Measurements from ENCODE around the gene CHGA. TPM values are rescaled to one million over a fixed set of nuclear protein-coding genes. Genes with fewer than 3 reads are reported as not detected.
A peak's percentile ranks its signal among the peaks of the same experiment; 100 is the strongest.

CHGA gene
- total RNA-seq, 4 donors from 2014 or later: 0.55 TPM; not detected in 3

DNA sequence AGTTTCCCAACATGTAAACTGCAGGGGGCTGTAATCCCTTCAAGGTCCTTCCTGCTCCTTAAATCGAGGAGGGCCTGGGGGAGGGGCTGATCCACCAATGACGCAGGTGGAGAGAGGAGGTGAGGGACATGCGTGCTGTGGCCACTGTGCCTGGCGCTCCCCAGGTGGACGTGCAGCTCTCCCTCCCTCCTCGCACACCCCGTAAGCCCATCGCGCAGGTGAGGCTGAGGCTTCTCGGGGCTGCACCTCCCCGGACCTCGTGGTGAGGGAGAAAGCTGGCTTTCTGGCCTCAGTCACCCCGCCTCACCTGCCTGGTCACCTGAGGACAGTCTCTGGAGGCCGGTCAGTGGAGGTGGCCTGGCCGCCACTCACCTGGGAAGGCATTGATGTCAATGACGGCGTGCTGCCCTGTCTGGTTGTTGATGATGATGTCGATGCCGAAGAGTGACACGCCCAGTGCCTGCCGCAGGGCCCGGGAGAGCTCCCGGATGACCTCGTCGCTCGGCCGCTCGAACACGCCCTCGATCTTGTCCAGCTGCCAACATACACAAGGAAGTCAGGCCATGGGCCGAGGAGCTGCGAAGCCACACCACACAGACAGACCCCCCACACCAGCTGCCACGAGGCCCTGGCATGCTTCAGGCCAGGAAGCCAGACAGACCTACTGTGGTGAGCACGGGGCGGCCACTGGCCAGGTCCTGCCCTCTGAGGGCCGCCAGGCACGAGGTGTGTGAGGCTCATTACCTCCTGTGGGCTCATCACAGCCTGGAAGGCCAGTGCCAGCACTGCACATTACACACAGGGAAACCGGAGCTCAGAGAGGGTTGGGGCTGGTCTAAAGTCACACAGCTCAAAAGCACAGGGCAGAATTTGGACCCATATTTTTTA, 23.3 kb downstream of the CHGA start:
- WGBS: 84% methylated on average over 5 of the region's 38 CpGs
- peaks cover 39% of the 10 kb centered on the region for H3K36me3 ChIP-seq
- H3K27ac ChIP-seq: no peak overlapping the region
- H3K9me3 ChIP-seq: no peaks in the 10 kb centered on the region
- no peak overlapping the region for H3K4me3 ChIP-seq
- TF ChIP-seq POLR2AphosphoS5 (IDR thresholded peaks at IDR 0.05): no peak
- no peak for TF ChIP-seq POLR2A (IDR thresholded peaks at IDR 0.05)
- TF ChIP-seq, protein P1, sequence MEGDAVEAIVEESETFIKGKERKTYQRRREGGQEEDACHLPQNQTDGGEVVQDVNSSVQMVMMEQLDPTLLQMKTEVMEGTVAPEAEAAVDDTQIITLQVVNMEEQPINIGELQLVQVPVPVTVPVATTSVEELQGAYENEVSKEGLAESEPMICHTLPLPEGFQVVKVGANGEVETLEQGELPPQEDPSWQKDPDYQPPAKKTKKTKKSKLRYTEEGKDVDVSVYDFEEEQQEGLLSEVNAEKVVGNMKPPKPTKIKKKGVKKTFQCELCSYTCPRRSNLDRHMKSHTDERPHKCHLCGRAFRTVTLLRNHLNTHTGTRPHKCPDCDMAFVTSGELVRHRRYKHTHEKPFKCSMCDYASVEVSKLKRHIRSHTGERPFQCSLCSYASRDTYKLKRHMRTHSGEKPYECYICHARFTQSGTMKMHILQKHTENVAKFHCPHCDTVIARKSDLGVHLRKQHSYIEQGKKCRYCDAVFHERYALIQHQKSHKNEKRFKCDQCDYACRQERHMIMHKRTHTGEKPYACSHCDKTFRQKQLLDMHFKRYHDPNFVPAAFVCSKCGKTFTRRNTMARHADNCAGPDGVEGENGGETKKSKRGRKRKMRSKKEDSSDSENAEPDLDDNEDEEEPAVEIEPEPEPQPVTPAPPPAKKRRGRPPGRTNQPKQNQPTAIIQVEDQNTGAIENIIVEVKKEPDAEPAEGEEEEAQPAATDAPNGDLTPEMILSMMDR (IDR thresholded peaks at IDR 0.05): no peak
- TF ChIP-seq EP300 (IDR thresholded peaks at IDR 0.05): no peak
- DNase-seq (ENCODE audit: low spot score in 2 of 2): peak in 1 of 2 donors; percentile 75
- peaks cover 4% of the 10 kb centered on the region for H3K4me1 ChIP-seq
- H3K27me3 ChIP-seq: no peaks in the 10 kb centered on the region

DNA sequence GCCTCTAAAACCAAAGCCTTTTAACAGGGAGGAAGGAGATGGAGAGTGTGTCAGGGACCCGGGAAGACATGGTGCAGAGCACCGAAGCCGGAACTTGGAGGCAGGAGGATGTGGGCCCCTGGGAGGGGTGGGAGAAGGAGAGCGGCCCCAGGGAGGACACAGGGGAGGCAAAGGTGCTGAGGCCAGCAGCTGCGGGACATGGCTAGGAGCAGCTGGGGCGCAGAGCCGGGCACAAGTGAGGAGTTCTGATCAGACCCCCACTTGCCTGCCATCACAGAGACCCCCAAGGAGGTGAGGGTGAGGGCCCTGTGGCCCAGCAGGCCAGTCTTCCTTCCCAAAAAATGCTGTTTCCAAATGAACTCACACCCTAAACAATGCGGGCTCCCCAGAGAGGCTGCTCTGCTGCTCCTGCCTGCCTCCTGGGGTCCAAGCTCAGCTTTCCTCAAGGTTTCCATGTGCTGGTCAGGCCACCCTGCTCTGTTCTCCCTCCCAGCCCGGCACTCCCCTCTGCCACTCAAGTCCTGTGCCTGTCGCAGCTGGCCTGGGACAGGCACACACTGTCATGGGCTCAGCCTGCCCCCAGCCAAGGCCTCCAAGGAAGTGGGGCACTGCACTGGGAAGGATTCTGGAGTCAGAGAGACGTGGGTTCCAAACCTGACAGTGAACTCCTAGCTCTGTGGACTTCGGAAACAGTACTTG, 24.0 kb downstream of the CHGA start:
- no peak for DNase-seq (ENCODE audit: low spot score in 2 of 2)
- WGBS: 89% methylated on average over 12 of the region's 12 CpGs
- Histone ChIP-seq H3K4me3 (no peak overlapping the region), H3K4me1 (peaks cover 8% of the 10 kb centered on the region), H3K27ac (no peak overlapping the region), H3K9me3 (no peaks in the 10 kb centered on the region), H3K36me3 (peaks cover 31% of the 10 kb centered on the region), H3K27me3 (no peaks in the 10 kb centered on the region)
- TF ChIP-seq, protein P1 (IDR thresholded peaks at IDR 0.05): no peak
- TF ChIP-seq EP300 (IDR thresholded peaks at IDR 0.05): no peak
- no peak for TF ChIP-seq POLR2A (IDR thresholded peaks at IDR 0.05)
- no peak for TF ChIP-seq POLR2AphosphoS5 (IDR thresholded peaks at IDR 0.05)

DNA sequence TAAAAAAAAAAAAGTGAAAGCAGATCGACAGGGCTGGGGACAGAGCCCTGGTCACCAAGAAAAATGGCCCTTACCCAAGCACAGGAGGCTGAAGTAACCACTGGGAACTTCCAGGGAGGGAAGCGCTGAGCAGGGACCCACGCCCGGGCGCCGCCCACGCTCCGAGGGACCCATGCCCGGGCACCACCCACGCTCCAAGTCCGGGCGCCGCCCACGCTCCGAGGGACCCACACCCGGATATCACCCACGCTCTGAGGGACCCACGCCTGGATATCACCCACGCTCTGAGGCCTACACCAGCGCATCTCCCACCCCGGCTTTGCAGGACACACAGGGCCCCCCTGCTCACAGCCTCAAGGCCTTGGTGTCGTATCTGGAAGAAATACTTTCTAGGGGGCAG, 25.7 kb downstream of the CHGA start:
- 68% methylated on average over 20 of the region's 22 CpGs for WGBS
- TF ChIP-seq EP300 (IDR thresholded peaks at IDR 0.05): no peak
- TF ChIP-seq, protein P1 (IDR thresholded peaks at IDR 0.05): no peak
- TF ChIP-seq POLR2A (IDR thresholded peaks at IDR 0.05): no peak
- TF ChIP-seq POLR2AphosphoS5 (IDR thresholded peaks at IDR 0.05): no peak
- Histone ChIP-seq H3K9me3 (no peaks in the 10 kb centered on the region), H3K27ac (no peak overlapping the region), H3K36me3 (peaks cover 25% of the 10 kb centered on the region), H3K4me3 (no peak overlapping the region), H3K4me1 (peaks cover 9% of the 10 kb centered on the region), H3K27me3 (no peaks in the 10 kb centered on the region)
- DNase-seq (ENCODE audit: low spot score in 2 of 2): no peak

DNA sequence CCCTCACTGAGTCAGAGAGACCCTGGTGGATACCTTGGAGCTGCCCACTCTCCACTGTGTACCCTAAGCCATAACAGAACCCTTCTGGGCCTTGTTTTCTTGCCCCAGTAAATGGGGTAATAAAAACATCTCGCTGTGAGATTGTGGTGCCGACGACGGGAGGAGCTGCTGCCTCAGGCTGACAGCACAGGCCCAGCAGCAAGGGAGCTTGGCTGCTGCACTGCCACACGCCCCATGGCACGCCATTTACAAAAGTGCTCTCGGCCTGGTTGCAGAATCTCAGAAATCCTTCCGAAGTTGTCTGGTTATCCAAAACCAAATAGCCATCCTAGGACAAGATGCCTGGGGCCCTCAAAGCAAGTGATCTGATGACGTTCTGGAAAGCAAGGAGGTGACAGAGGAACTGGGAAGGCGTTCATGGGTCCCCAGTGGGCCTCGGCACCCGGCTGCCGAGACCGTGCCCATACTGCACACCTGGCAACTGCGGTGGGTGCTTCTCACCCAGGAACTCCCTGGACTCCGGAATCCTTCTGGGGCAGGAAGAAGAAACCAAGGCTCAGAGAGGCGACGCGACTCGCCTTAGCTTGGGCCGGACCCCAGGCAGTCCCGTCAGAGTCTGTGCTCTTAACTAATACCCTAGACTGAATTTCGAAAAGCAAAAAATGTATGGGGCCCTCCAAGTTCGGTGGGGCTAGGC, 26.7 kb downstream of the CHGA start:
- Histone ChIP-seq H3K27ac (no peak overlapping the region), H3K9me3 (no peaks in the 10 kb centered on the region), H3K4me3 (no peak overlapping the region), H3K36me3 (peaks cover 15% of the 10 kb centered on the region), H3K4me1 (peaks cover 9% of the 10 kb centered on the region), H3K27me3 (no peaks in the 10 kb centered on the region)
- DNase-seq (ENCODE audit: low spot score in 2 of 2): no peak
- 92% methylated on average over 23 of the region's 24 CpGs for WGBS
- TF ChIP-seq, protein P1 (IDR thresholded peaks at IDR 0.05): no peak
- TF ChIP-seq POLR2AphosphoS5 (IDR thresholded peaks at IDR 0.05): no peak
- TF ChIP-seq EP300 (IDR thresholded peaks at IDR 0.05): no peak
- TF ChIP-seq POLR2A (IDR thresholded peaks at IDR 0.05): no peak
